Activated CD4-positive, alpha-beta T cell treated with anti-CD3 and anti-CD28 coated beads, Interleukin-2, Interleukin-4, amounts not matched to agents 100 ng/mL and 50 ng/mL, durations not matched to agents 16 hours and 8 hours (primary cell): Measurements from ENCODE around the gene TENT5C.
"Not testable (repeated sequence)": the region's sequence is repeated elsewhere in the genome, so short reads cannot be mapped to it uniquely, and the experiment has no call there.

Experiments used
- DNase-seq: peaks from one replicate; pipeline ENCODE4 v3.0.0-alpha.2; 2020; ENCODE audit warnings: low spot score

The TENT5C gene

GRCh38 chr1:117605774-117606648 lies at the start of gene TENT5C:
Gene TENT5C, plus strand, starts transcription at chr1:117606048. Its CDS starts 16,821 bp downstream, at chr1:117622869.
- DNase-seq = peak; percentile 98

- DNase-seq = no peak
These were observed 49.5 kb upstream of the TENT5C start for GRCh38 chr1:117556341-117556740.

GRCh38 chr1:117556976-117557375 lies 48.9 kb upstream of the TENT5C start:
- no peak for DNase-seq

GRCh38 chr1:117558451-117558850 lies 47.4 kb upstream of the TENT5C start:
- not testable (repeated sequence) for DNase-seq

- DNase-seq = no peak
These were observed 46.7 kb upstream of the TENT5C start for GRCh38 chr1:117559139-117559538.

- DNase-seq = no peak
These were observed 45.9 kb upstream of the TENT5C start for GRCh38 chr1:117559985-117560384.

- DNase-seq = no peak
These were observed 44.8 kb upstream of the TENT5C start for GRCh38 chr1:117561071-117561470.

GRCh38 chr1:117561551-117561950 lies 44.3 kb upstream of the TENT5C start:
- DNase-seq = no peak

GRCh38 chr1:117562581-117563491 lies 43.0 kb upstream of the TENT5C start:
- DNase-seq = no peak

- DNase-seq = no peak
These were observed 42.4 kb upstream of the TENT5C start for GRCh38 chr1:117563492-117563875.

GRCh38 chr1:117564227-117565075 lies 41.4 kb upstream of the TENT5C start:
- DNase-seq = no peak

GRCh38 chr1:117565076-117565556 lies 40.7 kb upstream of the TENT5C start:
- no peak for DNase-seq

- no peak for DNase-seq
These were observed 39.9 kb upstream of the TENT5C start for GRCh38 chr1:117565745-117566455.

GRCh38 chr1:117566556-117566955 lies 39.3 kb upstream of the TENT5C start:
- DNase-seq = no peak

- no peak for DNase-seq
These were observed 38.4 kb upstream of the TENT5C start for GRCh38 chr1:117567435-117567834.

GRCh38 chr1:117567976-117568375 lies 37.9 kb upstream of the TENT5C start:
- no peak for DNase-seq

- DNase-seq = no peak
These were observed 36.8 kb upstream of the TENT5C start for GRCh38 chr1:117568999-117569398.

- DNase-seq = no peak
These were observed 36.0 kb upstream of the TENT5C start for GRCh38 chr1:117569856-117570255.

- no peak for DNase-seq
These were observed 34.8 kb upstream of the TENT5C start for GRCh38 chr1:117570988-117571409.

GRCh38 chr1:117571496-117571895 lies 34.4 kb upstream of the TENT5C start:
- no peak for DNase-seq

GRCh38 chr1:117572546-117572945 lies 33.3 kb upstream of the TENT5C start:
- DNase-seq = no peak
